Right ventricle myocardium superior (tissue), 1 donor: ENCODE measurements around the gene AIG1. TPM values are rescaled to one million over a fixed set of nuclear protein-coding genes. Genes with fewer than 3 reads are reported as not detected.
"Not testable (repeated sequence)": the region's sequence is repeated elsewhere in the genome, so short reads cannot be mapped to it uniquely, and the experiment has no call there.

Experiments used
- ATAC-seq: fragments of 200-7000 bp; cut with Tn5 transposase; one replicate; pipeline ENCODE4 v1.9.1; 2020; ENCODE audit warnings: mild to moderate bottlenecking; ENCODE audit not compliant: poor library complexity
- DNase-seq: peaks from one replicate; pipeline ENCODE4 v3.0.0-alpha.2; 2020
- intact Hi-C: fragments of 100-400 bp; cut with DNase I; formaldehyde crosslinking; loops from one replicate; pipeline ENCODE4 v1.11.2; 2022
- total RNA-seq: library from RNA; stranded (reverse); fragmentation: NEBNext Ultra II Directional; extraction: Animal tissue kit (Norgen Biotek cat#: 25700); gene quantifications from one replicate; pipeline ENCODE4 v1.2.1, GENCODE V29; 2021
- donor health status: DM: no; HTN: yes; CAD: no; lungs with severe emphysema.

Gene AIG1
- total RNA-seq, 1 donor from 2014 or later: 71.7 TPM

- intact Hi-C loops, DNase-seq, ATAC-seq: not testable (repeated sequence)
Measured at GRCh38 chr6:143082274-143082673, 21.6 kb downstream of the AIG1 start.

- DNase-seq, intact Hi-C loops, ATAC-seq: not testable (repeated sequence)
Measured at GRCh38 chr6:143084019-143084418, 23.3 kb downstream of the AIG1 start.

GRCh38 chr6:143087335-143087734 lies 26.6 kb downstream of the AIG1 start:
- DNase-seq, ATAC-seq, intact Hi-C loops: not testable (repeated sequence)

- intact Hi-C loops: no loop called here
- DNase-seq (no peak), ATAC-seq (no peak)
Measured at GRCh38 chr6:143087856-143088255, 27.2 kb downstream of the AIG1 start.

- ATAC-seq: no peak
- intact Hi-C loops: no loop called here
- DNase-seq: no peak
Measured at GRCh38 chr6:143090314-143091044, 29.8 kb downstream of the AIG1 start.

- ATAC-seq (no peak), DNase-seq (no peak)
- intact Hi-C loops: no loop called here
Measured at GRCh38 chr6:143092768-143093167, 32.1 kb downstream of the AIG1 start.

- intact Hi-C loops: no loop called here
- no peak for ATAC-seq
- no peak for DNase-seq
Measured at GRCh38 chr6:143093290-143093689, 32.6 kb downstream of the AIG1 start.

GRCh38 chr6:143096403-143096802 lies 35.7 kb downstream of the AIG1 start:
- no peak for DNase-seq
- intact Hi-C loops: no loop called here
- ATAC-seq: no peak

GRCh38 chr6:143097224-143097795 lies 36.6 kb downstream of the AIG1 start:
- ATAC-seq (no peak), DNase-seq (no peak)
- intact Hi-C loops: no loop called here

GRCh38 chr6:143098054-143098671 lies 37.5 kb downstream of the AIG1 start:
- ATAC-seq: no peak
- intact Hi-C loops: no loop called here
- DNase-seq: no peak

GRCh38 chr6:143099647-143100046 lies 39.0 kb downstream of the AIG1 start:
- no peak for ATAC-seq
- DNase-seq: no peak
- intact Hi-C loops: no loop called here

GRCh38 chr6:143100429-143100828 lies 39.7 kb downstream of the AIG1 start:
- ATAC-seq: no peak
- DNase-seq: no peak
- intact Hi-C loops: no loop called here

- ATAC-seq (peak; percentile 27), DNase-seq (no peak)
- intact Hi-C loops: no loop called here
Measured at GRCh38 chr6:143103916-143104315, 43.2 kb downstream of the AIG1 start.

- DNase-seq (no peak), ATAC-seq (peak; percentile 44)
- intact Hi-C loops: no loop called here
Measured at GRCh38 chr6:143107440-143107839, 46.8 kb downstream of the AIG1 start.

GRCh38 chr6:143107911-143108761 lies 47.4 kb downstream of the AIG1 start:
- DNase-seq (no peak), ATAC-seq (no peak)
- intact Hi-C loops: no loop called here

GRCh38 chr6:143109196-143109595 lies 48.5 kb downstream of the AIG1 start:
- DNase-seq: no peak
- intact Hi-C loops: no loop called here
- no peak for ATAC-seq

GRCh38 chr6:143110572-143110971 lies 49.9 kb downstream of the AIG1 start:
- DNase-seq (no peak), ATAC-seq (no peak)
- intact Hi-C loops: no loop called here

GRCh38 chr6:143110996-143111395 lies 50.3 kb downstream of the AIG1 start:
- intact Hi-C loops: no loop called here
- DNase-seq (no peak), ATAC-seq (no peak)

- ATAC-seq: no peak
- intact Hi-C loops: no loop called here
Measured at GRCh38 chr6:143111443-143111842, 50.8 kb downstream of the AIG1 start.

More at GRCh38 chr6:143111443-143111842, 50.8 kb downstream of the AIG1 start:
- DNase-seq: no peak
